ENCODE data around the gene RAD51AP1.

Gene RAD51AP1

DNA sequence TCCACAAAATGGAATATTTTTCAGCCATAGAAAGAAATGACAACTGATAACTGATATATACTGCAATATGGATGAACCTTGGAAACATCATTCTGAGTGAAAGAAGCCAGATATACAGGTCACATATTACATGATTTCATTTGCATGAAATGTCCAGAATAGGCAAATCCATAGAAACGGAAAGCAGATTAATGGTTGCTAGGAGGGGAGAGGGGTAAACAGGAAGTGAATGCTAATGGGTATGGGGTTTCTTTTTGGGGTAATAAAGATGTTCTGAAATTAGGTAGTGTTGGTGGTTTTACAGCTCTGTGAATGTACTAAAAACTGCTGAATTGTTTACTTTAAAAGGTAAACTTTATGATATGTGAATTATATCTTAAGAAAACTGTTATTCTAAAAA, 6.5 kb downstream of the RAD51AP1 start:
- no peak for DNase-seq

DNA sequence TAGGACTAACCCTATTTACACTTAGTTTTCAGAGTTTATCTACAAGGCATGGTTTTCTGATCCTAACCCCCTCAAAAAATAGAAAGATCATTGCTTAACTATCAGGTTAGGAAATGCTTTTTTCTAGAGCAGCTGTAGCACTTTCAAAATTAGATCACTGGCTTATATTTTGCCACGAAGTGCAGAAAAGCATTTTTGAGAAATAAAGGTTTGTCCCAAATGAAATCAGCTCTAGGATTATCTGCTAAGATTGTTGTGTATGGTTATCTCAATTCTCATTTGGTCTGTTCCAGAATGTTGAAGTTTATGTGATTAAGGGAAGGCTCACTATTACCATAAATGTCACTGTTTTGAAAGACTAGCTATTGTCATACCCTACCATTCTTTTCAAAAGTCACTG, 13.5 kb downstream of the RAD51AP1 start:
- no peak for DNase-seq

DNA sequence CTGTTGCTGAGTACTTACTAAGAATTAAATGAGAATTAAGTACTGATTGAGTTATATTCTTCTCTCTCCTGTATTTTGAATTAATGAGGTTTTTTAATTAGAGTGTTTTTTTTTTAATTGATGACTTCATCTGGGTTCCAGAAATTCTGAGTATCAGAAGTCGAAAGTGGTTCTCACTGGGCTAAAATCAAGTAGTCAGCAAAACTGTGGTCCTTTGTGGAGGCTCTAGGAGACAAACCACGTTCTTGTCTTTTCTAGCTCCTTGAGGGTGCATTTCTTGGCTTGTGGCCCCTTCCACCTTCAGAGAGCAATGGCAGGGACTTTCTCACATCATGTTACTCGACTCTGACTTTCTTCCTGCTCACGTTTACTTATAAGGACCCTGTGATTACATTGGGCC, 15.3 kb downstream of the RAD51AP1 start:
- DNase-seq: no peak

DNA sequence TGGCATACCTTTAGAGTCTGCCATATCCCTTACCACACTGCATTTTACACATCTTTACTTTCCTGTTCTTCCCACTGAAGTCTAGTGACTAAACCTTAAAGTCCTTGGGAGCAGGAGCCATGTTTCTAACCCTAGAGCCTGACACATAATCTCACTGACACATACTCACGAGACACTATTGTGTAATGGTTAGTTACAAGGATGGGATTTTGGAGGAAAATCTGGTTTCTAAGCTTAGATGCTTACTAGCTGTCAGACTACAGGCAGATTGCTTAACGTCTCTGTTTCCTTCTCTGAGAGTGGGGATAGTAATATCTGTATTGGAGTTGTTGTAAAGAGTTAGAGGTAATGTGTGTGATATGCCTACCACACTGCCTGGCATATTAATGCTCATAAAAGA, 17.1 kb downstream of the RAD51AP1 start:
- no peak for DNase-seq

DNA sequence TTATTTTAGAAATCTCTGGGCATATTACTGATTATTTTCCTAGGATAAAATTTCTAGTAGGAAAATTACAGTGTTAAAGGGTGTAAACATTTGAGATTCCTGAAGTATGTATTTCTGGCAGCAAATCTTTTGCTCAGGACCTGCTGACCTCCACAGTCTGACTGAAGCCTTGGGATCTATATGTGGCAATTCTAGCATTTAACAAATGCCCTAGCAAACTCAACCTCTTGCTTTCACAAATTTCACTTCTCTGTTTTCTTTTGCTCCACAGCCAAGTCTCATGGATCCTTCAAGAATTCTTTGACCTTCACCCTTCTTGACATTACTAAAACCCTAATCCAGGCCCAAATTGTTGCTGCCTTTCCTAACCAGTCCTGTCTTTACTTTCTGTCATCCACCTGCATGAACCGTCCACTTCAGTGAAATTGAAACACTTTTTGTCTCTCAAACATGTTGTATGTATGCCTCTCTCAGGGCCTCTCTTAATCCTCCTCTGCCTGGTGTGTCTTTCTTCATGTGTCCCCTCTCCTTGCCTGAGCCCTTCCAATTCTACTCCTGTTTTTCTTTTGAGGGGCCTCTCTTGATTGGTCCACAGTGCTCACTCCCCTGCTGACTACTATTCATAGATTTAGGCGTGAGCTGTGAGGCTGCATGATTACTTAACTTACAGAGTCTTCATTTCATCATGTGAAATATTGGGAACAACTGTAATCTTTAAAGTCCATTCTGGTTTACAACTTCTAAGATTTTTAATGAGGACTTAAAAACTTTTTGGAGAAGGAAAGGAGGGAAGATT, 18.2 kb downstream of the RAD51AP1 start:
- DNase-seq: no peak

DNA sequence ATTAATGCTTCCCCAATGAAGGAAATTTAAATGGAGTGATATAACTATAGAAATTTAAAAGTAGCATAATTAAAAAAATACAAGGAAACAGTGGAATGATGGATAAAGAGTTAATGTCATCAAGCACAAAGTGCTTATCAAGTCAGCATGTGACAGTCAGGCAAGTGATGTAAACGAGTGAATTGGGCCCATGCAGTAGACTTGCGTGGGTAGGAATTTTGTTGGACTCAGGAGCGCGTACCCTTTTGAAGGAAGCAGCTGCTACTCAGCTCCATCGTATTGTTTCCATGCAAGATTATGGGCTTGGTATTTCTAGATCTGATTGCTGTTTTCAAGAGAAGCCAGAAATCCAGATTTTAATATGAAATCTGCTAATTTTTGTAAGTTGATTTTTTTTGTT, 18.9 kb downstream of the RAD51AP1 start:
- DNase-seq: no peak

DNA sequence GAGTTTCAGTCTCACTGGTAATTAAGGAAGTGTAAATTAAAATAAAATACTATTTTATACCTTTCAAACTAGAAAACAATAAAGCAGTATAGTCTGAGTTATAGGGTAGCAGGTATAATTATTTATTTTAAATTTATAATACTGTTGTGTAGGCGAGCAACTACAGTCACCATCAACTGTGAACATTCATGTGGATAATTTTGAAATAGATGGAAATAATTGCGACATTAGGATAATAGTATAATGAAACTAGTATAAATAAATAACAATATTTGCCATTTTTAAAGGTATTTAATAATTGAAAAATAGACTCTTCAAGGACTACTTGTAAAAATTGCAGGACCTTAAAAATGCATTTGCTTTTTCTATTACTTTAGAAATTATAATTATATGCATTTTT, 19.5 kb downstream of the RAD51AP1 start:
- no peak for DNase-seq

DNA sequence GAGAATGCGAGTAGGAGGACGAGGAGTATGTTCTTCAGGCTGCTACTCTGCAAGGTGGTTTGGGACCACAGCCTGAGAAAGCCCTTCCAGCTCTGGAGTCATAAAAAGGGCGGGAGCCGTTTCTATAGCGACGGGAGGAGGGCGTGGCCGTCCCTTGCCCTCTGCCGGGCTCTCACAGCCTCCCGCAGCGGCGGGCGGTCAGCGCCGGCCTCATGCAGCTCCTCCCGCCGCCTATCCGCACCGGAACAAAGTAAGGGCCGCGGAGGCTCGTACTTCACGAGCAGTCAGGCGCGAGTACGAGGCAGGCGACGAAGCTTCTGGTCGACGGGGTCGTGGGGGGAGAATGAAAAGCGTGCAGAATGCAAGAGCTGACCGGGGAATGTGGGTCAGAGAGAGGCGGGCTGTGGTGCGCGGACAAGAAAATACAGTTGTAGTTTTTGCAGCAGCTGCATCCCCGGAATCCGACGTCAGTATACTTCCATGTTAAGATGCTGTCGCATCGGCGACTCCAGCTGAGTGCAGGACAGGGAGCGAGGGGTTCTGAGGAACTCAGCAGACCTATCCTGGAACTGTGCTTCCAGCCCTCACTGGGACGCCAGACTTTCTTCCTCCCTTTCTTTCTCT, 23.5 kb downstream of the RAD51AP1 start, which contains the start of gene DYRK4:
Gene DYRK4 (plus strand): TSS at position 175 of the 624 bp plus-strand sequence. CDS start 38 bp downstream, at position 213.
- peak in 50 of 56 donors; percentile 4 to 82 (median 44) for DNase-seq

DNA sequence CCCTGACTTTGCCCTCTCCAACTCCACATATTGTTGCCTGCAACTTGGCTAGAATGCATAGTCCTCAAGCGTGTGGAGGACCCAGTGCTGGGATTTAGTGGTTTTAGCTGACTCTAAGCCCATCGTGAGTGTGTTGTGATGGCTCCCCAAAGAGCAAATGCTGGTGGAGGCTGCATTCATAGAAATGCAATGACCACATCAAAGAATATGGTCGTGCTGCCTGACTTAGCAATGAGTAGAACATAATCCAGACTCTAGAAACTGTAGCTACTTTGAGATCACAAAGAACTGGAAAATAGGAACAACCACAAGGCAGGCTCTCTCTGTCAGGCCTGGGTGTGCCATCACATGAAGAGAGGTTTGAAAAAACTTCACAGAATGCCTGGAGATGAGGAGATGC, 24.6 kb downstream of the RAD51AP1 start:
- DNase-seq: no peak

DNA sequence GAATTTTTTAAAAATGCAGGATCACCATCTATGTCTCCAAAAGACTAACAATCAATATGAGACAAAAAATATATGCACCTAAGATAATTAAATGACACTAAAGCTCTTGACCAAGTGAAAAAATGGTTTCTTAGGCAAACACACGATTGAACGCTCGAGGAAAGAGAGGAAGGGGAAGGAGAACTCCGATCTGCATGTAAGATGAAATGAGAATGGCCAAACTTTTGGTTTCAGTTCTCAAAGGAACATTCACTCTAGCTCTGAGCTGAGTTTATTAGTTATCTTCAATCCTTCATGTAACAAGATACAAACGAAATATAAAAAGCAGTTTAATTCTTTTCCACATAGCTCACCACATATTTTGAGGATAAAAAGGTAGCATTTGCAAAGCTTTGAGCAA, 26.1 kb downstream of the RAD51AP1 start:
- DNase-seq: no peak

DNA sequence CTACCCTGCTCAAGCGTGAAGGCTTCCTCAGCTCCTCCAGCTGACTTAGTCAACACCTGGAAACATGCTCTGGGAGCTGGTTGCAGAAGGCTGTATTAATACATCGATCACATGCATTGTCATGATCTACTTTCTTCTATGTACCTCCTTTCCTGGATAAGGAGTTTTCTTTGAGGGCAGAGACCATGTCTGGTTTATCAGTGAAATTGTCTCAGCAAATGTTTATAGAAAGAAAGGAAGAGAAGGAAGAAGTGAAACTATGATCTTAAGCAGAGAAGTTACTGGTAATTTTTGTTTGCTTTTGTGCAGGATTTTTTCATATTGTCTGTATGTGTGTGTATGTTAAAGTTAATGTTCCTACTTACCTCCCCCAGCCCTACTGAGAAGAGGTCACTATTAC, 27.8 kb downstream of the RAD51AP1 start:
- no peak for DNase-seq

DNA sequence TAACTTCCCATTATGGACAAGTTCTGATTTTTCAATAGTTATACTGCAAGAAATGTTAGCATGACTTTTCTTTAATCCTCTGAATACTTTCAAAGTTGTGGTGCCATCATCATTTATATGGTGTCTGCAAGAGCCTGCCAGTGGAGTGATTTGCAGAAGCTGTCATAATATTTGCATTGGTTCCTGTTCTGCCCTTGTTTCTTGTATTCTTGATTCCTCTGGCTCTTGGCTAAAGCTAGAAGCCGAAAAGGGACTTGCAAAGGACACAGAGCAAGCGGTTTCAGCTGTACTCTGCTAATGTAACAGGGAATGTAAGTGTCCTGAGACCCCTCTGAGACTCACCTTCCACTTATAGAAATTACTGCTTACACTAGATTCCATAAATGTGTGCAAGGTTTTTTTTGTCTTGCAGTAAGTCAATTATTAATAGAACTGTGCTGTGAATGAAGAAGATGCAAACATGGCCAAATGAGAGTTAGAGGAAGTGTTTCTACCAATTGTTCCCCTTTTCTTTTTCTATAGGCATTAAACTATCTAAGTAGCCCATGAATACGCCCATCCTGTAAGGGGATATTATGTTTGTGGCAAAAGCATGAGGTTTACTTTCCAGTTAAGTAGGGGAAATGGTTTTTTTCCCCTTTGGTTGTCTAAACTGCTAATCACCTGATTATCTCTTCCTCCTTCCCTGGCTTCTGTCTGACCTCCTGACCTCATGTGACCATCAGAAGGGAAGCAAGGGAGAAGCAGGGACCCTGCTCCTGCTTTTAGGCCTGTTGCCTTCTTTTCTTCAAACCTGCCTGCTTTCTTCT, 28.6 kb downstream of the RAD51AP1 start:
- no peak for DNase-seq

DNA sequence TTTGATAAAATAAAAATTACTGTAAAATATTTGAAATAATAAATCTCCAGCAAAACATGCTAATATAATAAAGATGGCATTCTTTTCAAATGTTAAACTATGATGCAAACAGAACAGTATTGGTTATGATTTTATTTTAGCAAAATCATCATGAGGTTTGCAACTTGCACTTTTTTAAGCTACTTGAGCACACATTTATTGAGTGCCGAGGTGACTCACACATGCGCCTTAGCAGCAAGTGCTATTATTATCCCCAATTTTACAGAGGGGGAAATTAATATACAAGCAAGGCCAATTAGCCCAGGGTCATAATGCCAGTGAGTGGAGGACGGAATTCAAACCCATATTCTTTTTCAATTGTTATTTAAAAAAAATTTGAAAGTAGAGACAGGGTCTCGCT, 30.6 kb downstream of the RAD51AP1 start:
- DNase-seq: no peak

DNA sequence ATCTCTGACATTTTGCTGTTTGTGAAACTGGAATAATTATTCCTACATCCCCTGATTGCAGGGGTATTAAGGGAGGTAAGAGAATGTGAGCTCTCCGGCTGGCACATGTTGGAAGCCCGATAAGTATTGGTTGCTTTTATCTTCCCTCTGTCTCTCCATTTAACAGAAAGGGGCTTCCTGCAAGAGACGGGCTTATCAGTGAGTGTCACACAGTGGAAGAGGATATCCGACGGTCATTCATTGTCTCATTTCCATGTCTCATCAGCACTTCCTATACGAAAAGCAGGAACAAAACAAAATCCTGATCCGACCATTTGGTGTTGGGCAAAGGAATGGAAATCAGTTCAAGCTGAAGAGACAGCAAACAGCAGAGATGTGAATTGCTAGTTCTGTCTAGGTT, 34.0 kb downstream of the RAD51AP1 start:
- no peak for DNase-seq

DNA sequence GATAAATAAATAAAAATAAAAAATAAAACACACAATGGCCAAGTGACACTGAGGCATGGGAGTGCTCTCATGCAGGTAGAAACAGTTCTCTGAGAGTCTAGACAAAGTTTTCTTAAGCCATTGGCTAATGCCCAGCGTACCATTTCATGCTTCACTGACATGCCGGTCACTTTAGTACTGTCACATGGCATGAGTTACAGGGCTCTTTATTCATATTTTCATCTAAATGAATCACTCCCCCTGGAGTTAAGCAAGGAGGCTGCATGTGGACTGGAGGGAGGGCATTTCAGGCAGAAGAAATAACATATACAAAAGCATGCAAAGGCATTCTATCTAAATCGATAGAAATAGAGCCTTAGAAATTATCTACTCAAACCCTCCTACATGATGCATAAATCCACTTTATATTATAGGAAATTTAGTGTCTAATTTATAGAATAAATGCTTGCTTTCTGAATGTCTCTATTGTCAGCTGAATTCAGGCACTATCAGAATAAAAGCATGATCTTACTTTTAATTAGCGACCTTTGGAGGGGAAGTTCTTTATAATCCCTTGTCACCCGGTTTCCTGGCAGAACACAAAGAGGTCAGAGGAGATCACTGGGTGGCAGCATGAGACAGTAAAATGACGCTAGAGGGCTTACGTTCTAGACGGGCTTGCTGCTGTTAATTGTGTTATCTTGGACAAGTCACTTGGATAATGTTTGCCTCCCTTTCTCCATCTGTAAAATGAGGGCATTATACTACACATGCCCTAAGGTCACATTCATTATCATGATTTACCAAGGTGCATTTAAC, 40.8 kb downstream of the RAD51AP1 start:
- DNase-seq: no peak

DNA sequence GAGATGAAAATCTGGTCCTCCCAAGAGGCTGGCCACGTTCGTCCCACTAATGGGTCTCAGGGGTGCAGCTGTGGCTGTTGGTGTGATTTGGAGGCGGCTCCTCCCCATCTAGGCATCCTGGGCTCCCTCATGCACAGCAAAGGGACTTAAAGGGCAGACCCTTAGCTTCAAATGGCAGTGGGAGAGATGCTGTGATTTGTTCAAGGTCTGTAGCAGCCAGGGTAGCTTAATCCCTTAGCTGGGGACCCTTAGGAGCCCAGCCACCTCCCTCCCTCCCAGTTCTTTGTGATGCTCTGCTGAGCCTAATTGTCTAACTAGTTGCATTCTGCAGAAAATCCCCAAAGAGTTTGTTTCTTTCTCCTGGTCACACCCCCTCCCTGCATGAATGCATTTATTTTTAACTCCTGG, 41.6 kb downstream of the RAD51AP1 start:
- no peak for DNase-seq

DNA sequence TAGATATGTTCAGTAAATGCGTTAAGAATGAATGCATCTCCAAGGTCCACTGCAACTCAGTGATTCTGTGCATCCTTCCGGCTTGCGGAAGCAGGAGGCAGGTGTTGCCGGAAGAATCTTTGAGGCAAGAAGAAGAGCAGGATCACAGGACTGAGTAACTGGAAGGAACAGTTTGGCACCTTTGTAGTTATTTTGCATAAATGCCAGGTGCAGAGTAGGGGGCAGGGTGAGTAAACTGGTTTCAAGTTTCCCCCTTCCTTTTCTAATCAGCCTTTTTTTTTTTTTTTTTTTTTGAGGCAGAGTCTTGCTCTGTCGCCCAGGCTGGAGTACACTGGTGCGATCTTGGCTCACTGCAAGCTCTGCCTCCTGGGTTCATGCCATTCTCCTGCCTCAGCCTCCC, 45.6 kb downstream of the RAD51AP1 start:
- DNase-seq: no peak

DNA sequence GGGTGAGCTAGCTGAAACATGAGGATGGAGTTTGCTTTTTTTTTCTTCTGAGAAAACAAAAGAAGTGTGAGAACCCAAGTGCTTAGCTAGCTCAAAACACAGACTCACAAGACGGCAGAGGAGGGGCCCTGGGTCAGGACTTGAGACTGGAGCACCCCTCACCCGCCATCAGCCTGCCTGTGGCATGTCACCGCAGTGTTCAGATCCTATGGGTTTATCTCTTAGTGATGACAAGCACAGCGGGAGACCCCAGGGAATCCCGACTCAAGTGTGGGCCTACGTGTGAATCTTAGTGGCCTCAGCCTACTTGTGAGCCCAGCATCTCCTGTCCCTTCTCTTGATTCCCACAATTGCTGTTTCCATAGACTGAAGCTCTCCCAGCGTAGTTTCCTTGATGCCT, 46.2 kb downstream of the RAD51AP1 start:
- DNase-seq: no peak

DNA sequence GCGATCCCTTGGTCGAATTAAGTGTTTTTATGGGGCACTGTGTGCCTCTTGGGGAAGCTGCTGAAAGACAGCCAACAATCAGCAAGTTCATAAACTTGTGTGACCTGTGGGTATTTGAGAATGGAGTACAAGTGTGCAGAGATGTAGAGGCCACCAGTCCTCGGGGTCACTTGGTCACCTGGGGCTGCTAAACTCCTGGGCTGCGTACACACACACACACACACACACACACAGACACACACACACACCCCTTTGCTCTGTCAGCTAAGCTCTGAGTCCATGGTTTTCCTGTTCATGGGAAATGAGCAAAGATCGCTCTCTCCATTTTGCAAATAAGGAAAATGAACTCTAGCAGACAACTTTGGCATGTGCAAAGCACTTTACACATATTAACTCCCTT, 47.8 kb downstream of the RAD51AP1 start:
- no peak for DNase-seq

DNA sequence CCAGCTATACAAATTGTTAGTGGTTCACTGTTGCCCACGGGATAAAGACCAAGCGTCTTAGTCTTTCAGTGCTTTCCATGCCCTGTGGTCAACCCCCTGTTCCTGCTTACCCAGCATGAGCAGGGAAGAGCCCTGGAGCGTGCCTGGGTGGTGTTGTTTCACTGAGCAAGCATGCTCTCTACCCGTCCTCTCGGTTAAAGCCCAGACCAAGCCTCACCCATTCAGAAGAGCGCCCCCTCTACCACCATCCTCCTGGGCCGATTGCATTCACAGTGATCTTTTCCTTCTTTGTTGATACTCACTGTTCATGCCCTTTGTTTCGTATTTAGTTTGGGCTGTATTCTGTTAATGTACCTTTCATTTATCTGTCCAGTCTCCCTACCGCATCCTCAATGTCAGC, 48.4 kb downstream of the RAD51AP1 start:
- no peak for DNase-seq

DNA sequence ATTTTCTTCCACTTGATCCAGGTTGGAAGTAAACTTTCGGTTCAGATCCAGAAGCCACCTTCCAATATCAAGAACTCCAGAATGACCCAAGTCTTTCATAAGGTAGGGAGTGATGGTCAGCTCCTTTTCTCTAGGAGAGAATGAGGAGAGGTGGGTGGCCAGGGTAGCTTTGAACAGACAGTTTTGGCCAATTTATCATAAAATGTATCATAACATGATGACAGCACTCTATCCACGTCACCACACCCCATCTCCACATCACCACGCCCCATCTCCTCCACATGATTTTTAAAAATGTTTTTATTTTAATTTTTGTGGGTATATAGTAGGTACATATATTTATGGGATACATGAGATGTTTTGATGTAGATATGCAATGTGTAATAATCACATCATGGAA, 50.2 kb downstream of the RAD51AP1 start:
- no peak for DNase-seq

DNA sequence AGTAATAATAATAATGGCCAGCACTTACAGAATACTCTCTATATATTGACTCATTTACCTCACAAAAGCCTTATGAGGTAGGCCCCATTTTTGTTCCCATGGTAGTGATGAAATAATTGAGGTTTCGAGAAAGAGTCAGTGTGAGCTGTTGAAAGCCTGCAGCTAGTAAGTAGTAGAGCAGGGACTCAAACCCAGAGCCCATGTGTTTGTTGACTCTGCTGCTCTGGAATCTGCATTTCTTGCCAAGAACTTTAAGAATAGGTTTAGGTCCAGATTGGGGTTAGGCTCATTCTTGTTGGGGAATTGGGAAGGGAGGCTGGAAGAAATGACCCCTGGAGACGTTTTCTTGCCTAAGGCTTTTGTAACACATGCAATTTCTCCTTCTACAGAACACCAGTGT, 51.3 kb downstream of the RAD51AP1 start:
- no peak for DNase-seq
